Right lobe of liver (tissue), 6 donors: Measurements from ENCODE around the gene MYRIP. TPM values are rescaled to one million over a fixed set of nuclear protein-coding genes. Genes with fewer than 3 reads are reported as not detected.

Experiments
- ATAC-seq, 4 donors: fragments of 200-7000 bp; cut with Tn5 transposase; one replicate each; pipeline ENCODE4 v1.9.1; 2020; ENCODE audit warnings: mild to moderate bottlenecking in 4 of 4, moderate library complexity in 4 of 4
- DNase-seq, 3 donors: peaks; one replicate each; pipeline ENCODE4 v3.0.0-alpha.2; 2020
- H3K27ac ChIP-seq, 3 donors: fragments of 200-600 bp; one replicate each; pipeline ENCODE4 v1.8.0; 2022
- H3K27me3 ChIP-seq, 2 donors: fragments of 200-600 bp; one replicate each; pipeline ENCODE4 v1.8.0; 2022
- H3K36me3 ChIP-seq, 4 donors: fragments of 200-600 bp; sonication (generic) in 1 of 4; one replicate each; pipeline versions ENCODE4 v1.5.1 to v1.8.0; 2017 to 2022; ENCODE audit warnings: control low read depth in 1 of 4
- H3K4me1 ChIP-seq, 4 donors: fragments of 200-600 bp; sonication (generic) in 1 of 4; one replicate each; pipeline versions ENCODE4 v1.5.1 to v1.8.0; 2017 to 2022; ENCODE audit warnings: control low read depth in 1 of 4
- H3K4me3 ChIP-seq, 3 donors: fragments of 200-600 bp; one replicate each; pipeline ENCODE4 v1.8.0; 2022
- H3K9me3 ChIP-seq, 4 donors: fragments of 200-600 bp; sonication (generic) in 1 of 4; one replicate each; pipeline versions ENCODE4 v1.5.1 to v1.8.0; 2017 to 2022; ENCODE audit warnings: control low read depth in 1 of 4
- CTCF ChIP-seq, 4 donors: fragments of 200-600 bp in 3 of 4; fragments of 450-650 bp in 1 of 4; IDR thresholded peaks; one replicate each; pipeline versions ENCODE4 v1.5.1 to v1.8.0; 2016 to 2022; ENCODE audit warnings: antibody characterized with exemption in 4 of 4, mild to moderate bottlenecking in 2 of 4
- POLR2A ChIP-seq: fragments of 450-650 bp; IDR thresholded peaks from one replicate; pipeline ENCODE4 v1.6.1; 2017; ENCODE audit warnings: antibody characterized with exemption, mild to moderate bottlenecking
- WGBS: methylation state at CpG from one replicate; pipeline ENCODE4 v1.1.6; 2018; ENCODE audit warnings: low coverage, low lambda C conversion rate; ENCODE audit not compliant: insufficient coverage; ENCODE audit errors: missing lambda C conversion rate; 5-methylcytosine and 5-hydroxymethylcytosine counted together
- intact Hi-C, 2 donors: fragments of 100-400 bp; cut with DNase I; formaldehyde crosslinking; loops; one replicate each; pipeline versions ENCODE4 v1.11.2 to v1.14.1; 2022
- total RNA-seq, 6 experiments: library from RNA; depleted of rRNA in 2 of 6; stranded (reverse); fragments of >200 nt in 2 of 6; fragmentation: NEBNext Ultra II Directional in 3 of 6; extraction: Animal tissue kit (Norgen Biotek cat#: 25700) in 3 of 6; gene quantifications; one replicate each; pipeline versions ENCODE4 v1.1.0 to v1.2.4, GENCODE V29; 2016 to 2023
- donor health status: DM: no; HTN: yes; CAD: no.
- donor health status: DM: no; HTN: no; CAD: no.
- donor health status: DM: no; HTN: no; CAD: no.
- donor health status: DM: no; HTN: yes; CAD: no.
- donor health status: DM: no; HTN: yes; CAD: no.

The MYRIP gene
- total RNA-seq, 6 experiments from 2014 or later: 14.3 to 23.2 (median 19.0) TPM

GRCh38 chr3:39855517-39855916, 46.1 kb downstream of the MYRIP start:
- intact Hi-C loops: no loop called here
- Histone ChIP-seq H3K4me3 (no peak overlapping the region), H3K27me3 (no peaks in the 10 kb centered on the region), H3K9me3 (no peaks in the 10 kb centered on the region), H3K36me3 (no peaks in the 10 kb centered on the region), H3K27ac (no peak overlapping the region), H3K4me1 (no peaks in the 10 kb centered on the region)
- no CpG with 5 or more reads among the region's 3 CpGs for WGBS
- peak in 2 of 4 donors; percentile 37 to 38 for ATAC-seq
- no peak for DNase-seq
- no peak for TF ChIP-seq CTCF (IDR thresholded peaks at IDR 0.05)
- TF ChIP-seq POLR2A: no peak

GRCh38 chr3:39869890-39870289, 60.5 kb downstream of the MYRIP start:
- Histone ChIP-seq H3K27ac (no peak overlapping the region), H3K9me3 (no peaks in the 10 kb centered on the region), H3K27me3 (no peaks in the 10 kb centered on the region), H3K4me3 (no peak overlapping the region), H3K4me1 (no peaks in the 10 kb centered on the region), H3K36me3 (no peaks in the 10 kb centered on the region)
- ATAC-seq (peak in 2 of 4 donors; percentile 53 to 56), DNase-seq (no peak)
- intact Hi-C loops: no loop called here
- TF ChIP-seq POLR2A (no peak), CTCF (IDR thresholded peaks at IDR 0.05) (no peak)
- WGBS: 40% methylated on average over 2 of the region's 2 CpGs

GRCh38 chr3:39870706-39871105, 61.3 kb downstream of the MYRIP start:
- Histone ChIP-seq H3K9me3 (no peaks in the 10 kb centered on the region), H3K36me3 (no peaks in the 10 kb centered on the region), H3K27ac (no peak overlapping the region), H3K4me1 (no peaks in the 10 kb centered on the region), H3K27me3 (no peaks in the 10 kb centered on the region), H3K4me3 (no peak overlapping the region)
- WGBS: 57% methylated on average over 3 of the region's 3 CpGs
- TF ChIP-seq POLR2A (no peak), CTCF (IDR thresholded peaks at IDR 0.05) (no peak)
- DNase-seq: no peak
- ATAC-seq: no peak
- intact Hi-C loops: no loop called here

GRCh38 chr3:39879581-39879980, 70.2 kb downstream of the MYRIP start:
- DNase-seq (no peak), ATAC-seq (peak in 3 of 4 donors; percentile 30 to 45 (median 41))
- Histone ChIP-seq H3K36me3 (no peaks in the 10 kb centered on the region), H3K4me3 (no peak overlapping the region), H3K4me1 (peaks cover 0 to 7% (median 0%) of the 10 kb centered on the region in 4 donors), H3K27me3 (no peaks in the 10 kb centered on the region), H3K9me3 (no peaks in the 10 kb centered on the region), H3K27ac (no peak overlapping the region)
- 19% methylated on average over 1 of the region's 2 CpGs for WGBS
- intact Hi-C loops: no loop called here
- TF ChIP-seq CTCF (IDR thresholded peaks at IDR 0.05) (no peak), POLR2A (no peak)

GRCh38 chr3:39882111-39882510, 72.7 kb downstream of the MYRIP start:
- TF ChIP-seq CTCF (IDR thresholded peaks at IDR 0.05) (no peak), POLR2A (no peak)
- intact Hi-C loops: no loop called here
- 76% methylated on average over 1 of the region's 1 CpG for WGBS
- ATAC-seq: no peak
- Histone ChIP-seq H3K4me3 (no peak overlapping the region), H3K4me1 (peaks cover 0 to 7% (median 0%) of the 10 kb centered on the region in 4 donors), H3K9me3 (no peaks in the 10 kb centered on the region), H3K27me3 (no peaks in the 10 kb centered on the region), H3K36me3 (no peaks in the 10 kb centered on the region), H3K27ac (no peak overlapping the region)
- DNase-seq: no peak
